OCI-LY3 (cell line): Measurements from ENCODE around the gene TMEFF2.

Source experiments
- H2AFZ ChIP-seq: fragments of 200-600, 300-600 bp; shearing (Covaris generic); 2 replicates; pipeline ENCODE4 v1.6.0; 2014; ENCODE audit warnings: antibody characterized with exemption, low read depth, low read length
- H3K27ac ChIP-seq: fragments of 200-600, 300-600 bp; sonication (generic); 2 replicates; pipeline ENCODE4 v1.5.1; 2014; ENCODE audit warnings: mild to moderate bottlenecking, low read length, moderate library complexity, mixed read lengths
- H3K27me3 ChIP-seq: fragments of 200-600, 300-600 bp; sonication (generic); 2 replicates; pipeline ENCODE4 v1.6.1; 2014; ENCODE audit warnings: low read depth, low read length, mixed read lengths
- H3K36me3 ChIP-seq: fragments of 200-600, 300-600 bp; sonication (generic); replicated peaks from 2 replicates; pipeline ENCODE3; 2014; ENCODE audit warnings: low read depth, low read length, mixed read lengths
- H3K4me1 ChIP-seq: fragments of 300-600, 200-600 bp; sonication (generic); 2 replicates; pipeline ENCODE4 v1.6.1; 2014; ENCODE audit warnings: low read length, mixed read lengths
- H3K4me2 ChIP-seq: fragments of 200-600, 300-600 bp; sonication (generic); 2 replicates; pipeline ENCODE4 v1.6.1; 2014; ENCODE audit warnings: low read length, mixed read lengths
- H3K4me3 ChIP-seq: fragments of 300-600, 200-600 bp; sonication (generic); 2 replicates; pipeline ENCODE4 v1.5.1; 2014; ENCODE audit warnings: antibody characterized with exemption, mild to moderate bottlenecking, low read length, moderate library complexity
- H3K79me2 ChIP-seq: fragments of 300-600, 200-600 bp; shearing (Covaris generic); 2 replicates; pipeline ENCODE4 v1.6.1; 2014; ENCODE audit warnings: mild to moderate bottlenecking, low read length, mixed read lengths
- H3K9ac ChIP-seq: fragments of 300-600, 200-600 bp; shearing (Covaris generic); 2 replicates; pipeline ENCODE4 v1.6.0; 2014; ENCODE audit warnings: mild to moderate bottlenecking, low read length, moderate library complexity
- H3K9me3 ChIP-seq: fragments of 200-600, 300-600 bp; shearing (Covaris generic); 2 replicates; pipeline ENCODE4 v1.6.1; 2014; ENCODE audit warnings: low read length, mixed read lengths; ENCODE audit not compliant: insufficient read depth
- H4K20me1 ChIP-seq: fragments of 200-600, 300-600 bp; sonication (generic); 2 replicates; pipeline ENCODE4 v1.6.1; 2016; ENCODE audit warnings: low read length, mixed read lengths; ENCODE audit not compliant: insufficient read depth
- EZH2phosphoT487 ChIP-seq: fragments of 200-600 bp; shearing (Covaris generic); IDR thresholded peaks from 2 replicates; pipeline ENCODE4 v1.6.1; 2018; ENCODE audit warnings: antibody characterized with exemption, mixed run types, low read depth
- TF ChIP-seq, protein P1 (sequence below): fragments of 200-600, 300-600 bp; sonication (generic); IDR thresholded peaks from 2 replicates; pipeline ENCODE4 v1.5.1; 2014; ENCODE audit warnings: antibody characterized with exemption, low read length, low read depth

Gene TMEFF2

DNA sequence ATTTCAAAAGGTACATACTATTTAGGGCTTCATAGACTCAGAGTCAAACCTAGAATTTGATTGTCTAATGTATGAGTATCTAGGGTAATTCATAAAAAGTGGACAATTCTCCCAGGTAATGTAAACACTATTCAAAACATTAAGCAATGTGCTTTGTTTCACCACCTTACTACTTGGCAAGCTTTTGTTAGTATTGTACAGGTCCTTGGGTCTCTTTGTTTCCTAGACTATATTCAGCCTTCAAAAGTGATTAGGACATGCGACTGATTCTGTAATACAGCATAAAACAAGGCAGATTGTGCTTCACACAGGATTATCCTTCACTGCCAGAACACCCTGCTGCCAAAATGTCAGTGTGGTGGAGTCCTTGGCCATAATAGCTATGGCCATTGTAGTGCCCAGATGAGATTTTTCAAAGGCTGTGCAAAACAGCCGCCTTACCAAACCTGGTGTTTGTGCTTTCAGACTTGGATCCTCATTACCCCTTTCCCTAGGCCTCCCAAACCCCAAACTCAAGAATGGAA lies 257.8 kb downstream of the TMEFF2 start:
- Histone ChIP-seq H3K79me2 (no peaks in the 10 kb centered on the region), H3K36me3 (no peaks in the 10 kb centered on the region), H3K4me3 (no peak overlapping the region), H3K9me3 (no peaks in the 10 kb centered on the region), H3K4me1 (peaks cover 8% of the 10 kb centered on the region), H4K20me1 (no peaks in the 10 kb centered on the region), H2AFZ (no peak overlapping the region), H3K27ac (no peak overlapping the region), H3K27me3 (no peaks in the 10 kb centered on the region), H3K4me2 (no peak overlapping the region), H3K9ac (no peak overlapping the region)
- TF ChIP-seq, protein P1, sequence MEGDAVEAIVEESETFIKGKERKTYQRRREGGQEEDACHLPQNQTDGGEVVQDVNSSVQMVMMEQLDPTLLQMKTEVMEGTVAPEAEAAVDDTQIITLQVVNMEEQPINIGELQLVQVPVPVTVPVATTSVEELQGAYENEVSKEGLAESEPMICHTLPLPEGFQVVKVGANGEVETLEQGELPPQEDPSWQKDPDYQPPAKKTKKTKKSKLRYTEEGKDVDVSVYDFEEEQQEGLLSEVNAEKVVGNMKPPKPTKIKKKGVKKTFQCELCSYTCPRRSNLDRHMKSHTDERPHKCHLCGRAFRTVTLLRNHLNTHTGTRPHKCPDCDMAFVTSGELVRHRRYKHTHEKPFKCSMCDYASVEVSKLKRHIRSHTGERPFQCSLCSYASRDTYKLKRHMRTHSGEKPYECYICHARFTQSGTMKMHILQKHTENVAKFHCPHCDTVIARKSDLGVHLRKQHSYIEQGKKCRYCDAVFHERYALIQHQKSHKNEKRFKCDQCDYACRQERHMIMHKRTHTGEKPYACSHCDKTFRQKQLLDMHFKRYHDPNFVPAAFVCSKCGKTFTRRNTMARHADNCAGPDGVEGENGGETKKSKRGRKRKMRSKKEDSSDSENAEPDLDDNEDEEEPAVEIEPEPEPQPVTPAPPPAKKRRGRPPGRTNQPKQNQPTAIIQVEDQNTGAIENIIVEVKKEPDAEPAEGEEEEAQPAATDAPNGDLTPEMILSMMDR, result no peak
- TF ChIP-seq EZH2phosphoT487, result no peak

DNA sequence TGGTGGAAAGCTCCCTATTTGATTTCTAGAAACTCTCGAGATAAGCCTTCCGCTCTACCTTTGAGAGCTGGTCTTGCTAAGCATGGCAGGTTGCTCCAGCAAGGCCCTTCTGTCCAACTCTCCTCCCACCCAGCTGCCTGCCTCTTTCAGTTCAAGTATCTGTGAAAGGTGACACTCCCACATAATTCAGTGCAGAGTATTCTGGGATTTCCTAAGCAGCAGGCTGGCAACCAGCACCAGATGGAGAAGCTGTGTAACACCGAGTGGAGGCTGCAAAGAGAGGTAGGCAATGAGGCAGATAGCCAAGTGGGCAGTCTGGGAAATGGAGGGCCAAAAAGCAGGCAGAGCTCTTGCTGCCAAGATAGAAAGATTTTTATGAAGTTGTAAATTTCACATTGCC lies 259.5 kb downstream of the TMEFF2 start:
- no peak overlapping the region for H3K9ac ChIP-seq
- H3K27ac ChIP-seq, result no peak overlapping the region
- H3K4me1 ChIP-seq, result peaks cover 8% of the 10 kb centered on the region
- H3K36me3 ChIP-seq, result no peaks in the 10 kb centered on the region
- H3K4me3 ChIP-seq, result no peak overlapping the region
- no peaks in the 10 kb centered on the region for H3K9me3 ChIP-seq
- H3K79me2 ChIP-seq, result no peaks in the 10 kb centered on the region
- no peak for TF ChIP-seq EZH2phosphoT487
- TF ChIP-seq, protein P1, result no peak
- H3K4me2 ChIP-seq, result no peak overlapping the region
- no peak overlapping the region for H2AFZ ChIP-seq
- no peaks in the 10 kb centered on the region for H4K20me1 ChIP-seq
- no peaks in the 10 kb centered on the region for H3K27me3 ChIP-seq

DNA sequence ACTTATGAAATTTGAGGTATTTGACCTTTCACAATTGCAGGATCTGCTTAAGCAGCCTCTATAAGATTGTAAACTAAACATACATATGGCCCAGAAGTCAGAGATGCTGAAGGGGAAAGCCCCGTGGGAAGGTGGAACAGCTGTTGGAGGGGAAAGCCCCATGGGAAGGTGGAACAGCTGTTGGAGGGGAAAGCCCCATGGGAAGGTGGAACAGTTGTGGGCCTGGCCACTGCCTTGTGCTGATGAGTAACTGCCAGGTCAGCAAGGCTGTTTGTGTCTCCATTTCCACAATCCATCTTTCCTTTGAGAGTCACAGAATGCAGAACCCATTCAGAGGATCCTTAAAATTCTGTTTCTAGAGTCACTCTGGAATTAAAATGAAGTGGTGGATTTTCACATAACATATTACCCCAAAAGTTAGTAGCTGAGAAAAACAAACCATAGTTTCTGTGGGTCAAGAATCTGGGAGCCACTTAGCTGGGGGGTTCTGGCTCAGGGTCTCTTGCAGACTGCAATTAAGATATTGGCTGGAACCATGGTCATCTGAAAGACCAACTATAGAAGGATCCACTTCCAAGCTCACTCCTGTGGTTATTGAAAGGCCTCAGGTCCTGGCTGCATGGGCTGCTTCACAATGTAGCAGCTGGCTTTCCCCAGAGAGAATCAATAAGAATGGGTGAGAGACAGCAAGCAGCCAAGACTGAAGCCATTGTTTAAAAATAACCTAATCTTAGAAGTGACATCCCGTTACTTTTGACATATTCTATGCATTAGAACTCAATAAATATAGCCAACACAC lies 261.2 kb downstream of the TMEFF2 start:
- H3K36me3 ChIP-seq, result no peaks in the 10 kb centered on the region
- no peak overlapping the region for H3K27ac ChIP-seq
- TF ChIP-seq EZH2phosphoT487, result no peak
- TF ChIP-seq, protein P1, result no peak
- H2AFZ ChIP-seq, result no peak overlapping the region
- H3K9me3 ChIP-seq, result no peaks in the 10 kb centered on the region
- peaks cover 5% of the 10 kb centered on the region; the same call in 1 of the 2 replicates for H3K27me3 ChIP-seq
- H3K4me2 ChIP-seq, result peak overlapping the region; percentile 4; the same call in 1 of the 2 replicates
- H3K79me2 ChIP-seq, result no peaks in the 10 kb centered on the region
- H3K4me1 ChIP-seq, result peaks cover 8% of the 10 kb centered on the region
- H3K4me3 ChIP-seq, result no peak overlapping the region
- no peaks in the 10 kb centered on the region for H4K20me1 ChIP-seq
- no peak overlapping the region for H3K9ac ChIP-seq

DNA sequence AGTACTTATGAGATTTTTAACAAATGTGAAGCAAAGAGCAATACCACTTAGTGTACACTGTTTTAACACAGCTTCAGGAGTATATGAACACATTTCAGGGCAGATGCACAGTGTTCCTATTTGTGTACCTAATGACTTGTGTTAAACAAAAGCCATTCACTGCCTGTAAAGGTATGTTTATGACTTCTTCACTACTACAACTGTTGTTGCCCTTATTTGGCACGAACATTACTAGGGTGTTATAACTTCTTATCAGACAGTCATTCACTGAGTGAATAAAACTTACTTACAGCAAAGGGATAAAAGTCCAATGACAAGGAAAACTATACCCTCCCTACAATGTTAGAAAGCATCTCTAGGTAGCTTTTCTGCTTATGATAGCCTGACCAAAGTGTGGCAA lies 262.4 kb downstream of the TMEFF2 start:
- no peak overlapping the region for H3K4me3 ChIP-seq
- no peaks in the 10 kb centered on the region for H3K79me2 ChIP-seq
- no peak overlapping the region for H2AFZ ChIP-seq
- H3K36me3 ChIP-seq, result no peaks in the 10 kb centered on the region
- TF ChIP-seq, protein P1, result no peak
- TF ChIP-seq EZH2phosphoT487, result no peak
- no peak overlapping the region for H3K9ac ChIP-seq
- H3K27ac ChIP-seq, result no peak overlapping the region
- no peaks in the 10 kb centered on the region for H4K20me1 ChIP-seq
- H3K4me2 ChIP-seq, result no peak overlapping the region
- peaks cover 5% of the 10 kb centered on the region; the same call in 1 of the 2 replicates for H3K27me3 ChIP-seq
- no peaks in the 10 kb centered on the region for H3K9me3 ChIP-seq
- H3K4me1 ChIP-seq, result peaks cover 8% of the 10 kb centered on the region
